Glutamatergic neuron (in vitro differentiated cells): ENCODE results near the gene GIPC3. TPM values are rescaled to one million over a fixed set of nuclear protein-coding genes. Genes with fewer than 3 reads are reported as not detected.

Source experiments
- DNase-seq: peaks from one replicate; pipeline ENCODE4 v3.0.0; 2022
- H3K27ac Mint-ChIP-seq: one replicate; pipeline ENCODE4 v1.8.0; 2020; ENCODE audit warnings: mild to moderate bottlenecking, mixed read lengths, inconsistent platforms; ENCODE audit not compliant: unreplicated experiment
- H3K27me3 Mint-ChIP-seq: one replicate; pipeline ENCODE4 v1.8.0; 2020; ENCODE audit warnings: mild to moderate bottlenecking, moderate library complexity, mixed read lengths, inconsistent platforms; ENCODE audit not compliant: unreplicated experiment
- H3K36me3 Mint-ChIP-seq: one replicate; pipeline ENCODE4 v1.8.0; 2020; ENCODE audit warnings: mild to moderate bottlenecking, mixed read lengths, inconsistent platforms; ENCODE audit not compliant: unreplicated experiment
- H3K4me1 Mint-ChIP-seq: one replicate; pipeline ENCODE4 v1.8.0; 2020; ENCODE audit warnings: mild to moderate bottlenecking, low read depth, mixed read lengths, inconsistent platforms; ENCODE audit not compliant: unreplicated experiment
- H3K4me3 Mint-ChIP-seq: one replicate; pipeline ENCODE4 v1.8.0; 2020; ENCODE audit warnings: mild to moderate bottlenecking, mixed read lengths, inconsistent platforms; ENCODE audit not compliant: unreplicated experiment
- H3K9me3 Mint-ChIP-seq: one replicate; pipeline ENCODE4 v1.8.0; 2020; ENCODE audit warnings: mild to moderate bottlenecking, moderate library complexity, mixed read lengths, inconsistent platforms; ENCODE audit not compliant: unreplicated experiment
- total RNA-seq: library from RNA; stranded (reverse); fragmentation: NEBNext Ultra II Directional; extraction: Animal tissue kit (Norgen Biotek cat#: 25700); gene quantifications from one replicate; pipeline ENCODE4 v1.2.1, GENCODE V29; 2021; ENCODE audit not compliant: unreplicated experiment
- TF ChIP-seq, protein P1 (sequence below): fragments of 200-600 bp; sonication (generic); IDR thresholded peaks from one replicate; pipeline ENCODE4 v1.5.0; 2021; ENCODE audit not compliant: partially characterized antibody, unreplicated experiment

Gene GIPC3
- total RNA-seq, 1 donor from 2014 or later = 0.20 TPM

DNA sequence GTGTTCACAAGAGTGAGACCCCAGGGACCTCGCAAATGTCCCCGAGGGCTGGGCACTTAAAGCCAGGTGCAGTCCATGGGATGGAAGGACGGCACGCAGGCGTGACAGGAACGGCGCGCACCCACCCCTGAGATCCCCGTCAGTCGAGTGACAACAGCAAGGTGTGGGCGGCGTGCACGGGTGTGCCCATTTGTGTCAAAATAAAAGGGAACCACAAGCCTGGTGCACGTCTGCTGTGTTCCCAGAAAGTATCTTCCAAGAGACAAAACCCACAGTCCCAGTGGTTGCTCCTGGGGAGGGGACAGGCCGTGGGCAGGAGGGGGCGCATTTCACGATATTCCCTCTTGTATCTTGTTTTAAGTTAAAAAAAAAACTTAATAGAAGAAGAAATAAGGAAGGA is 57.0 kb downstream of the GIPC3 start:
- TF ChIP-seq, protein P1, sequence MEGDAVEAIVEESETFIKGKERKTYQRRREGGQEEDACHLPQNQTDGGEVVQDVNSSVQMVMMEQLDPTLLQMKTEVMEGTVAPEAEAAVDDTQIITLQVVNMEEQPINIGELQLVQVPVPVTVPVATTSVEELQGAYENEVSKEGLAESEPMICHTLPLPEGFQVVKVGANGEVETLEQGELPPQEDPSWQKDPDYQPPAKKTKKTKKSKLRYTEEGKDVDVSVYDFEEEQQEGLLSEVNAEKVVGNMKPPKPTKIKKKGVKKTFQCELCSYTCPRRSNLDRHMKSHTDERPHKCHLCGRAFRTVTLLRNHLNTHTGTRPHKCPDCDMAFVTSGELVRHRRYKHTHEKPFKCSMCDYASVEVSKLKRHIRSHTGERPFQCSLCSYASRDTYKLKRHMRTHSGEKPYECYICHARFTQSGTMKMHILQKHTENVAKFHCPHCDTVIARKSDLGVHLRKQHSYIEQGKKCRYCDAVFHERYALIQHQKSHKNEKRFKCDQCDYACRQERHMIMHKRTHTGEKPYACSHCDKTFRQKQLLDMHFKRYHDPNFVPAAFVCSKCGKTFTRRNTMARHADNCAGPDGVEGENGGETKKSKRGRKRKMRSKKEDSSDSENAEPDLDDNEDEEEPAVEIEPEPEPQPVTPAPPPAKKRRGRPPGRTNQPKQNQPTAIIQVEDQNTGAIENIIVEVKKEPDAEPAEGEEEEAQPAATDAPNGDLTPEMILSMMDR = no peak
- H3K27me3 Mint-ChIP-seq = peaks cover 5% of the 10 kb centered on the region

More for the DNA sequence above, 57.0 kb downstream of the GIPC3 start:
- peaks cover 10% of the 10 kb centered on the region for H3K9me3 Mint-ChIP-seq
- H3K4me1 Mint-ChIP-seq = peaks cover 2% of the 10 kb centered on the region
- H3K4me3 Mint-ChIP-seq = no peak overlapping the region
- no peak for DNase-seq
- no peak overlapping the region for H3K27ac Mint-ChIP-seq
- H3K36me3 Mint-ChIP-seq = peaks cover 6% of the 10 kb centered on the region

Other genes starting within 250 kb of the GIPC3 start
- gene NFIC, start 218.9 kb upstream of the GIPC3 start, total RNA-seq = 2.0 TPM
- not detected for gene SMIM24, start 105.0 kb upstream of the GIPC3 start, total RNA-seq
- gene SMIM44, start 102.0 kb upstream of the GIPC3 start, total RNA-seq = not detected
- 8.5 TPM for gene DOHH, start 84.8 kb upstream of the GIPC3 start, total RNA-seq
- 51.3 TPM for gene FZR1, start 79.2 kb upstream of the GIPC3 start, total RNA-seq
- gene TEKTIP1, start 46.3 kb upstream of the GIPC3 start, total RNA-seq = 2.5 TPM
- gene MFSD12, start 27.9 kb upstream of the GIPC3 start, total RNA-seq = 134 TPM
- gene HMG20B, start 12.5 kb upstream of the GIPC3 start, total RNA-seq = 55.3 TPM
- gene TBXA2R, start 21.4 kb downstream of the GIPC3 start, total RNA-seq = not detected
- 29.7 TPM for gene CACTIN, start 41.3 kb downstream of the GIPC3 start, total RNA-seq
- 169 TPM for gene PIP5K1C, start 115.0 kb downstream of the GIPC3 start, total RNA-seq
- 3.1 TPM for gene TJP3, start 122.9 kb downstream of the GIPC3 start, total RNA-seq
- gene APBA3, start 176.2 kb downstream of the GIPC3 start, total RNA-seq = 23.3 TPM
- gene MRPL54, start 177.2 kb downstream of the GIPC3 start, total RNA-seq = 33.0 TPM
- gene RAX2, start 186.8 kb downstream of the GIPC3 start, total RNA-seq = not detected
- not detected for gene MATK, start 200.9 kb downstream of the GIPC3 start, total RNA-seq